GM21529 (cell line): Measurements from ENCODE around the gene PHLPP1.

ENCODE experiments used
- ATAC-seq: cut with Tn5 transposase; IDR thresholded peaks from one replicate; pipeline ENCODE4 v1.9.1; 2021; ENCODE audit not compliant: unreplicated experiment

Gene PHLPP1

DNA sequence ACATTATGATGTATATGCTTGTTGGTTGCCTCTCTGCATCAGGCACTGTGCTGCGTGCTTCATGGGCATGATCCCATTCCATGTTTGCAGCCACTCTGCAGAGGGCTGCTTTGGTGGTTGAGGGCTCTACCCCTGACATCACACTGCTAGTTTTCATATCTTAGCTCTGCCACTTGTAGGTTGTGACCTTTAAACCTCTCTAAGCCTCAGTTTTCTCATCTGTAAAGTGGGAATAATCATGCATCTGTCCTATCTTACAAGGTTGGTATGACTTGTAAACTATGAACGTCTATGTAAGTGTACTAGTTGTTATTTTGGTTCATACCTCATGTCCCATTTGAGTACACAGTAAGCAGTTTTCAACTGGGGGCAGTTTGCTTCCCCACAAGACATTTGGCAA is 260.4 kb downstream of the PHLPP1 start:
- ATAC-seq, result no peak

DNA sequence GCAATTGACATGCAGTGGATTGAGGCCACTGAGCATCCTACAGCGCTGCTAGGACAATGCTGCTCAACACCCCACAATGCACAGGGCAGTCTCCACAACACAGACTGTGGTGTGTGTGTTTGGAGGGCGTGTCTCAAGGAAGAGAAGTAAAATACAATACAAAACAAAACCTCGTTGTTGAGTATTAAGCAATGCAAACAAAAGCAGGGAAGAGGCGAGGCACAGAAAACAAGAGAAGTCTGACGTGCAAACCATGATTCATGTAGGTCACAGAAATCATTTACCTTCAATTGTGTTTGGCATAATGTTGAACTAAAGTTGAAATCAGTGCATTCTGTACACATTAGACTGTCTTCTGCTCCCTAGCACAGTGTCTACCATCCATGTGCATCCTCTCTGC is 260.9 kb downstream of the PHLPP1 start:
- ATAC-seq, result no peak

DNA sequence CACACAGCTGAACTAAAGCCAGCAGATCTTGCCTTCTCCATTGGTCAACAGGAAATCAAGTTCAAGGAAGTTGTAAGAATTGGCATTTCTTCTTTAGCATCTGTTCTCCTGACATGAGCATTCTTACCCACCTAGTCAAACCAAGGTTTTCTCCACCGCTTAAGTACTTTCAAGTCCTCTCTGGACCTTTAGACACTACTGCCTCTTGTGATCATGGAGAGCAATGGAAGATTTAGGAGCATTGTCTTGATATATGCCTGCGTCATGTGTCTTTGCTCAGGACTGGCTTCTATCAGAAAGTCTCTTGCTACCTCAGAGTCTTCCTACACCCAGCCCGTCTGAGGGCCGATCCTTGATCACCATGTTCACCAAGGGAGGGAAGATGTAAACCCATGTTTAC is 262.2 kb downstream of the PHLPP1 start:
- ATAC-seq, result no peak

DNA sequence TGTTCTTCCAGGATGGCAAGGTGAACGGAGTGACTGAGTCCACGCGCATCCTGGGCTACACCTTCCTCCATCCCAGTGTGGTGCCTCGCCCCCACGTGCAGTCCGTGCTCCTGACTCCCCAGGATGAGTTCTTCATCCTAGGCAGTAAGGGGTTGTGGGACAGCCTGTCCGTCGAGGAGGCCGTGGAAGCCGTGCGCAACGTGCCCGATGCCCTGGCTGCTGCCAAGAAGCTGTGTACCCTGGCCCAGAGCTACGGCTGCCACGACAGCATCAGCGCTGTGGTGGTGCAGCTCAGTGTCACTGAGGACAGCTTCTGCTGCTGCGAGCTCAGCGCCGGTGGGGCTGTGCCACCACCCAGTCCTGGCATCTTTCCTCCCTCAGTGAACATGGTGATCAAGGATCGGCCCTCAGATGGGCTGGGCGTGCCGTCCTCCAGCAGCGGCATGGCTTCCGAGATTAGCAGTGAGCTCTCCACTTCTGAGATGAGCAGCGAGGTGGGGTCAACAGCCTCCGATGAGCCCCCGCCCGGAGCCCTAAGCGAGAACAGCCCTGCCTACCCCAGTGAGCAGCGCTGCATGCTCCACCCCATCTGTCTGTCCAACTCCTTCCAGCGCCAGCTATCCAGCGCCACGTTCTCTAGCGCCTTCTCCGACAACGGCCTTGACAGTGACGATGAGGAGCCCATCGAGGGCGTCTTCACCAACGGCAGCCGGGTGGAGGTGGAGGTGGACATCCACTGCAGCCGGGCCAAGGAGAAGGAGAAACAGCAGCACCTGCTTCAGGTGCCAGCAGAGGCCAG is 263.1 kb downstream of the PHLPP1 start:
- ATAC-seq, result no peak

DNA sequence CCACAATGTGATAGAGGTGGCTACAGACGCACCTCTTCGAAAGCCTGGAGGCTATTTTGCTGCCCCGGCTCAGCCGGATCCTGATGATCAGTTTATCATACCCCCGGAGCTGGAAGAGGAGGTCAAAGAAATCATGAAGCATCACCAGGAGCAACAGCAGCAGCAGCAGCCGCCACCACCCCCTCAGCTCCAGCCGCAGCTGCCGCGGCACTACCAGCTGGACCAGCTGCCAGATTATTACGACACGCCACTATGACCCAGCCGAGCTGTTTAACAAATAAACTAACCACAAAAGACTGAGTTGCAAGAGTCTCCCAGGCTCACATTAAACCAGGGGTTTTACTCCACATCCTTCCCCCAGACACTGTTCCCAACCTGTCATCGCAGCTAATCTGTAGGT is 263.8 kb downstream of the PHLPP1 start:
- no peak for ATAC-seq

DNA sequence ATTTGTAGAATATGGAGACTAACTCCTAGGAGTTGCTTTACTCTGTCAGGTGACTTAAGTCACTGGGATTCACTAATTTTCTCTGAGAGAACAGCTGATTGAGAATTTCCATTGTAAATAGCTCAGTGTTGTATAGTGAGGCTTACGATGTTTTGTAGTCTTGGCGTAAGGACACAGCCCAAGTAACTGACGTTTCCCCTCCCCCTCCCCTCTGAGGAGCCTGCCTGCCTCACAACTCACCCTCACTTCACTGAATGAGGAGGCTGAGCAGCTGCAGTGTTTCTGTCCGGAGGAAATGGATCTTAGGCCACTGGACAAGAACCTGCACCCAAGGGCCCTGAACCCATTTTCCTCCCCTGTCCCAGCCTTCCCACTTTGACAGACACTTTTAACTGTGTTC is 264.6 kb downstream of the PHLPP1 start:
- no peak for ATAC-seq

DNA sequence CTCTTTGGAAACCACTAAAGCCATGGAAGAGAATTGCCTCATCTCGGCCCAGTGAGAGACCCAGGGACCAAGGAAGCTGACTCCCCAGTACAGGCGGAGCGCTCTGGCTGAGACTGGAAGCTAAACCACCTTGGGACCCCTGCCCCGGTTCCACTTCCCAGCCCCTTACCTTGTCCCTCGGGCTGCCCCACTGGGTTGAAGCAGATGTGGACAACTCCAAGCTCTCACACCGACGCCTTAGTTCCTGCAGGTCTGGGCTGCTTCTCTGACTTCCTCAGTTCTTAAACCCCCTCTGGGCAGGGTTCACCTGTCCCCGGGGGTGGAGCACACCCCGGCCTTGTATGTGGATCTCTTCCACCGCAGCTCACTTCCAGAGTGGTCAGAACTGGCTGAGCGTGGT is 266.2 kb downstream of the PHLPP1 start:
- ATAC-seq, result no peak

DNA sequence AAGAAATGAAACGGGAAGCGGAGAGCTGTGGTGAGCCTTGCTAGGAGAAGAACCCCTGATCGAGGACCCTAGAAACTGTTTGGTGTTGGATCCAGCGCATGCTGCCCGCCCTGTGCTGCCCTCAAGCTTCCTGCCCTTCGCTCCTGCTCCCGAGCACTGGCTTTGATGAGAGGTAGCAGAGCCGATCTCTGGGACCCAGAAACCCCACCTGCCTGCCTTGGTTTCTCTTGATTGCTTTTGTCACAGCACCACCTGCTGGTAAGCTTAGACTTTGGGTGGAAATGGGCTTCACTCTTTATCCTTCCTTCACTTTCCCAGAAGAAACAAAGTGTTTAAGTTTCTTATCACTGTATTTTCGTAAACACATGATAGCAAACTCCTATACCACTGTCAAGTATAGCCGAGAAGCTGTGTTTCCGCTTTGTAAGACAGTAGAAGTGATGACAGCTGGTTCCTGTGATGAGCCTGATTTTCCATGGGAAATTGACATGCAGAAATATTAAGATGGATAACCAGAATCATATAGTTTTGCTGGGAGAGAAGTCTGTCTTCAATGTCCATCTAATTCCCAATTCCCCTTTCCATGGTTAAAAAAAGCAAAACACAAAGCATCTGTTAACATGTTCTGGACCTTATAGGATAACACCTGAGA is 267.4 kb downstream of the PHLPP1 start:
- ATAC-seq, result peak; percentile 63

DNA sequence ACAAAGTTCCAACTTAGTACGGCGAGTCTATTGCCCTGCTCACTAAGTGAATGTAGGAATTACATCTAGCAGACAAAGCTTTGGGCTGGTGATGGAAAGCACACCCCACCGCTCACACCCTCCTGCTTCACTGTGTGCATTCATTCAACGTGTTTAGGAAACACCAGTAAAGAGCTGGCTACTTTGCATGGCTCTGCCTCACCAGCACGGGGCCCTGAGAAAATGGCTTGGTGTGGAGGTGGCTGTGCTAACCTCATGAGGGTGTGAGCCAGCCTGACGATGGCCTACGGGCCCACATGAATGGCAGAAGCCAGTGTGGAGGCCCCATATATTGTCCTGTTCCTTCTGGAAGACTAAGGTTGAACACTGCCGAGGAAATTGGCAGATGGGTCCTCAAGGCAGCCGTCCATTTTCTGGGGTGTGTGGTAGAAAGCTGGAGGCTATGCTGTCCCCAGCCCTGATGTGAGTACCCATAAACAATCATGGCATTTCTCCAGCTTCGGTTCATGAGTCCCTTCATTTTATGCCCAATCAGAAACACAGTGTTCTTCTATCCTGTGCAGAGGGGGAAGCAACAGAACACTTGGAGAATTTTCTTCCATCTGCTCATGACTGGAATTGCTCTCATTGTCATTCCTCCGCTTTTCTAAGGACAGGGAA is 269.4 kb downstream of the PHLPP1 start:
- no peak for ATAC-seq

DNA sequence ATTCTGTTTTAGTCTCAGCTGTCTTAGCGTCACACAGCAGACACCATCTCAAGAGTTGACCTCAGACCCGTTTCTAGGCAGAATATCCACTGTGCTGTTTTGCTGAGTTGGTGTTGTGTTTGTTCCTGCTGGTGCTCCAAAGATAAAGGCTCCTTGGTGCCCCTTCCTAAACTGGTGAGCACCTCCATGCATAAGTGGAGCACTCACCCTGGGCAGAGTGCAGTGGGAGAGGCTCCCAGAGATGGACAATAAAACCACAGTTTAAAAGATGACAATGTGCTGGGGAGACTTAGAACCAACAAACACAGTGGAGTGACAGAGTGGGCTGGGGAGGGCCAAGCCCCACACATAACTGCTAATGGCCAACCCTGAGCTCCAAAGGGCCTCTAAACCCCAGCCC is 271.1 kb downstream of the PHLPP1 start:
- no peak for ATAC-seq

DNA sequence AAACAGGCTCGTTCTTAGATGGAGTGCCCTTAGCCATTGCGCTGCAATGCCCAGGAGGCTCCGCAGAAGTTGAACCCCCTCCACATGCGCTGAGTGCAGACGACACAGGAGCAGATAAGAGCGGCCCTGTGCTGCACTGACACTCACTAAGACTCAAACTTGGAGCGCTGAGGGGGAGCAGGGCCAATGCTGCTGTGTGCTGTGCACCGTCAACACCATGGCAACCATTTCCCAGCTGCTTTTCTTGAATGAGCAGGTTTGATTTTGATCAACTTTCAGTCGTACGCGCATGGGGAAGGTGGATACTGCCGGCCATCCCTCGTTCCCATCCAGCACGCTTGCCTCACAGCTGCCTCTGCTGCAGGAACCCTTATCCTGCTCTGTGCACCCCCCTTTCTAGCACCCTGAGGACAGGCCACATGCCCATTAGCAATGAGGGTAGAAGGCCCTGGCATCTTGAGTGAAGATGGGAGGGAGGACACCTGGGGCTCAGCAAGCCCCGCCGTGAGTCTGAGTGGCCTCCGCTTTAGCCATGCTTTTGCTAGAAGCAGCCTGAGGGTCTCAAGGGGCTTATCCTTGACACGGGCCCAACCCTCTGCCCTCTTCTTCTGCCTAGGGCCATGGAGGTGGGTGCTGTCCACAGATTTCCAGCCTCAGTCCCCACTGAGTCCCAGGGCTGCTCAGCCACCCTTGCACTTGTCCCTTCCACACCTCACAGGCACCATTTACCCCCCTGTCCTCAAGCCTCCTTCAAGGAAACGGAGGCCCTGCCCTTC is 271.9 kb downstream of the PHLPP1 start:
- no peak for ATAC-seq

DNA sequence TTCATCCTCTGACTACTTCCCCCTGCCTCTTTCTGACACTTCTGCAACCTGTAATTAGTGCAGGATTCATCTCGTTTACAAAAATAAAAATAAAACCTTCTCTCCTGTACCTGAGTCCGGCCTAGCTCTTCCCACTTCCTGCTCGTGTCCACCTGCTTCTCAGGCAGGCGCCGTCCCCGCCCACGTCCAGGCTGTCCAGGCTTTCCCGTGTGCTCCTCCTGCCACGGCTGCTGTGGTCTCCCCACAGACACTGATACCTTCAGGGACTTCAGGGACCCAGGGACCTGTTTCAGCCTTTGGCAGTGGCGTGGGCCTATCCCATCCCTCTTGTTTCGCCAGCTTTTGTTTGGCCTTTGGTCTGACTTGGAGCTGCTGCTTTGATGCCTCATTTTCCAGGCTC is 272.5 kb downstream of the PHLPP1 start:
- ATAC-seq, result no peak

DNA sequence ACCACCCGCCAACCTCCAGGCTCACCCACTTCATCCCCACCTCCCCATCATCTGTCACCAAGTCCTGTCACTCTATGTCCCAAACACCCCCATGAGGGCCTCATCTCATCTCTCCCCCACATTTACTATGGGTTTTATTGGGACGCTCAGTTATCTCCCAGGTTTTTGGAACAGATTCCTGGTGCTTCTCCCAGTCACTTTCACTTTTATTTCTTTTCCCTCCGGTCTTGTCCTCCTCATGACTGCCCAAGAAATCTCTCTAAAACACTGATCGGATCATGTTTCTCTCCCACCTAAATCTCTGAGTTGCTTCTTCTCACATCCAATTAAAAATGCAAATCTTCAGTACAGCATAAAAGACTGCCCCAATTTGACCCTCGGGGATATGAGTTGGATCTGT is 273.1 kb downstream of the PHLPP1 start:
- no peak for ATAC-seq

DNA sequence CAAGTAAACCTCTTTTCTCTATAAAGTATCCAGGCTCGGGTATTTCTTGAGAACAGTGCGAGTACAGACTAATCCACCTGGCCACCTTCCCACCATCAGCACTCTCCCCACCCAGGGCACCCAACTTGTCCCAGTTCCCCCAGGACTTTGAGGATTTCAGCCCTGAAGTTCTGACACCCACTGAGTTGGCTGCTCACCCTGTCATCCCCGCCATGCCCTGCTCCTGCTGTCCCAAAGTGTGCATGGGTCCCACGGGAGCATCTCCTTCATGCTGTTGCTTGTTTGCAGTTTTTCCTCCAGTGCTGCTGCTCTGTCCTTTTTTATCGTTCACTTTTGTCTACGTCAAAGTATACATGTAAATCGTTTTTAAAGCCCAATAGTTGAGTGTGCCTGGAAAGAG is 273.9 kb downstream of the PHLPP1 start:
- ATAC-seq, result no peak

DNA sequence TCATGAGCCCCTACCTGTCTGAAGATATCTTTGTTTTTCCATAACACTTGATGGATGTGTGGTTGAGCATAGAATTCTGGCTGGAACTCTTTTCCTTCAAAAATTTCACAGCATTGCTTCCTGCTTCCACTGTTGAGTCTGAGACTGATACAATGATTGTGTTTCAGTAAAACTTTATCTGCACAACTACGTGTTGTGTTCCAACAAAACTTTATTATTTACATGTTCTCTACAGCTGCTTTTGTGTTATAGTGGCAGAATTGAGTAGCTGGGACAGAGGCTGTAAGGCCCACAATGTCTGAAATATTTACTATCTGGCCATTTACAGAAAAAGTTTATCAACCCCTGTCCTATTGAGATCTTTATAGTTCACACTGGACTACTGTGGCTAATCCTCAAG is 275.3 kb downstream of the PHLPP1 start:
- ATAC-seq, result no peak

DNA sequence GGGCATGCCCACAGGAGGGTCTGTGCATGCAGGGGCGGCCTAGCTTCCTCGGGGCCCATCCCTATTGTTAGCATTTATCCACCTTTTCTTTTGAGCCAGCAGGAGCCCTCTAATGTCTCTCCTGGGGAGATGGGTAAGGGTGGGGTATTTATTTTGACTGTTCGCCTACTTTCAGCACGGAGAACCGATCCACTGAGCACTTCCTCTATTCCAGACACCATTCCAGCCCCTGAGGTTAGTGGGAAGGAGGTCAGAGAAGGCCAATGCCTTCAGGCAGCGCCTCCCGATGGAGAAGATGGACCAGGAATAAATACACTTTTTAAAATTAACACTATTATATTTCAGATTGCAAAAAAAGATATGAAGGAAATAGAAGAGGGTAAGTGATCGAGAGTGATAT is 276.0 kb downstream of the PHLPP1 start:
- no peak for ATAC-seq

DNA sequence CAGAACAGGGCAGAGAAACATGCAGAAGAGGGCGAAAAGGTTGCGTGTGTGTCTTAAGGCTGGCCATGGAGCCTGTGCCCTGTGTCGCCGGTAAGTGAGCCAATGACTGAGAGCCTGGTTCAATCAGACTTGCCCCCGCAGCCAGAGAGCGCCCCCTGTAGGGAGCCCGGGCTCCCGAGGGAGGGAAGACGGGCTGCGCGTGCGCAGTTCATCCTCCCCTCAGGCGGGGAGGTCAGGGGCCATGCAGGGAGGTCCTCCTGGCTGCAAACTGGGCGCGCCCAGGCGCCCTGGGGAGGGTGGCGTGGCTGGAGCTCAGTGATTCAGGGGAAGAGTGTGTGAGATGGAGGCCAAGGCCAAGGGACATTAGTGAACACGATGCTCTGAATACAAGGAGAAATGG is 276.6 kb downstream of the PHLPP1 start:
- no peak for ATAC-seq

DNA sequence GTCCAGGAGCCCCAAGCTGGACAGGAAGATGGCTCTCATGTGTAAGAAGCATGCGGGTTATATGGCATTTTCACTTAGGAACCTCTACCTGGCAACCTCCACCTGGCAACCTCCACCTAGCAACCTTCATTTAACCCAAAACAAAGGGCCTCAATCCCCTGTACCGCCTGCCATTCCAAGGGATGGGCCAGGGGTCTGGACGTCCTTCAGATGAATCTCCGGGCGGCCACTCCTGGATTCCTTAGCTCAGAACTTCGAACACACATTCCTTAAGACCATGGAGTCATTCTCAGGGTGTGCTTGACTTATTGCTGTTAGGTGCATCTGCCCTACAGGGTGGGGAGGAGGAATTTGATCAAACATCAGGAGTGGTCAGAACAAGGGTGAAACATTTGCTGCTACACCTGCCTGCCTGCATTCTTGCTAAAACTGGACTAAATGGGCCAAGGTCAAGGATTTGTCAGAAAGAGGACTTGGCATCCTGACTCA is 277.6 kb downstream of the PHLPP1 start:
- no peak for ATAC-seq

DNA sequence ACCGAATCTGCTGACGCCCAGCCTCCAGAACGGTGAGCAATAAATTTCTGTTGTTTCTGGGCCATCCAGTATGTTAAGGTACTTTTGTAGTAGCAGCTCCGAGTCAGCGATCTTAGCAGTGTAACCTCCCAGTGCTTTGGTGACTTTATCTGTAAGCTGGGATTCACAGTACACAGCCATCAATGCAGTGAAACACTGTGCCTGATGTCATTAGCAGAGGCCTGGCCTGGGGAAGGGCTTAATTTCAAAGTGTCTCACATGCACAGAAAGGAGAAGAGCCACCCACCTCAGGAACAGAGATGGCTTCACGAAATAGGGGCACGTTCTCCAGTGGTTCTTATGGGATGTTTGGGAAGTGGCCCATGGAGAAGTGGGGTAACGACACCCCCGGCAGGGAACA is 281.2 kb downstream of the PHLPP1 start:
- no peak for ATAC-seq

DNA sequence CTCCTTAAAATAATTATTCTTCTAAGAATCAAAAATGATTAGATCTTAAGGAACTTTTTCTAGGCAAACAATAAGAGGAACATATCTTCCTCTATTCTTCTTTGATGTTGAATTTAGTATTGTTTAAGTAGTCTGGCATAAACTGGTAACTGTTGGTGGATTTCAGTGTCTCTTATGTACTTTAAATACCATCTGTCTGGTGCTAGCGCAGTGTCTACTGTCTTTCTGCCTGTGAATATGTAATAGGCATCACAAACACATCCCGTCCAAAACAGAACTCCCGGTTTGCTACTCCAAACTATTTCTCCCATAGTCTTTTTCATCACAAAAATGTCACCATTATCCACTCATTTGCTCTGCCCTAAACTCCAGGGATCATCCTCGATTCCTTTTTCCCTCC is 281.7 kb downstream of the PHLPP1 start:
- ATAC-seq, result no peak

DNA sequence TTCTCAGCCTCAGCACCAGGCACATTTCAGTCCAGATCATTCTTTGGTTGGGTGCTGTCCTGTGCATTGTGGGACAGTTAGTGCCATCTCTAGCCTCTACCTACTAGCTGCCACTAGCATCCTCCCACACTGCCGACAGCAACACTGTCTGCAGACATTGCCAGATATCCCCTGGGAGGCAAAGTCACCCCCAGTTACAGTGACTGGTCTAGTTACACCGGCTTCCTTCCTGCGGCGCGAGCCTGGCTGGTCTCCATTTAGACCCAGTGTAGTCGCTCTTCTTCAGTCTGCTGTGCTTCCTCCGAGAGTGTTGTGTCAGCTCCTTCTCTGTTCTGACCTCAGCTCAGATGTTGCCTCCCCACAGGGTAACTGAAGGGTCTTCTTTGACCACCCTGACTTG is 283.1 kb downstream of the PHLPP1 start:
- ATAC-seq, result no peak
